Spinal cord (tissue), 10 donors: ENCODE measurements around the gene SMIM13. TPM values are rescaled to one million over a fixed set of nuclear protein-coding genes. Genes with fewer than 3 reads are reported as not detected.
"Not testable (repeated sequence)": the region's sequence is repeated elsewhere in the genome, so short reads cannot be mapped to it uniquely, and the experiment has no call there.

ENCODE experiments used
- DNase-seq, 6 donors: peaks; one replicate each; pipeline versions ENCODE4 v3.0.0 to v3.0.0-alpha.2; 2013 to 2015; ENCODE audit warnings: low spot score in 6 of 6, low read depth in 4 of 6
- H3K27ac ChIP-seq: one replicate; pipeline ENCODE4 v1.5.1; 2013; ENCODE audit warnings: low read depth, low read length, control low read depth
- H3K27me3 ChIP-seq: one replicate; pipeline ENCODE4 v1.6.1; 2013; ENCODE audit warnings: low read length; ENCODE audit not compliant: control insufficient read depth, insufficient read depth
- H3K36me3 ChIP-seq: one replicate; pipeline ENCODE4 v1.6.1; 2013; ENCODE audit warnings: low read length; ENCODE audit not compliant: control insufficient read depth, insufficient read depth
- H3K4me1 ChIP-seq: one replicate; pipeline ENCODE4 v1.6.1; 2013; ENCODE audit warnings: low read length; ENCODE audit not compliant: control insufficient read depth, insufficient read depth
- H3K4me3 ChIP-seq: one replicate; pipeline ENCODE4 v1.5.1; 2013; ENCODE audit warnings: low read depth, low read length, control low read depth
- H3K9me3 ChIP-seq: one replicate; pipeline ENCODE4 v1.6.1; 2013; ENCODE audit warnings: low read length; ENCODE audit not compliant: control insufficient read depth, insufficient read depth
- WGBS: methylation state at CpG from one replicate; pipeline ENCODE4 v1.1.5; 2013; ENCODE audit warnings: missing lambda C conversion rate; ENCODE audit not compliant: insufficient coverage; 5-methylcytosine and 5-hydroxymethylcytosine counted together
- polyA plus RNA-seq, 2 donors: library from polyadenylated mRNA; unstranded; fragments of 120-200 nt; gene quantifications; one replicate each; pipeline ENCODE4 v1.2.1, GENCODE V29; 2013; ENCODE audit not compliant: insufficient read length in 2 of 2
- total RNA-seq, 2 donors: library from RNA; depleted of rRNA in 1 of 2; stranded (reverse); fragments of 120-200 nt in 1 of 2; fragments of >200 nt in 1 of 2; gene quantifications; one replicate each; pipeline versions ENCODE4 v1.2.3 to v1.2.4, GENCODE V29; 2013 to 2014
- donor health status: healthy.

Gene SMIM13
- total and polyA plus RNA-seq, 4 donors, result 20.7 to 90.8 (median 75.0) TPM

- Histone ChIP-seq H3K4me3 (no peak overlapping the region), H3K9me3 (no peaks in the 10 kb centered on the region), H3K27ac (no peak overlapping the region), H3K36me3 (no peaks in the 10 kb centered on the region), H3K4me1 (no peaks in the 10 kb centered on the region), H3K27me3 (no peaks in the 10 kb centered on the region)
- DNase-seq, result no peak
- 100% methylated on average over 2 of the region's 4 CpGs for WGBS
Measured at GRCh38 chr6:11113038-11113437, 19.4 kb downstream of the SMIM13 start.

GRCh38 chr6:11115808-11116536, 22.3 kb downstream of the SMIM13 start:
- H3K4me1 ChIP-seq, H3K4me3 ChIP-seq, H3K27ac ChIP-seq, H3K27me3 ChIP-seq, H3K36me3 ChIP-seq, H3K9me3 ChIP-seq, DNase-seq: not testable (repeated sequence)
- WGBS, result 80% methylated on average over 2 of the region's 11 CpGs

GRCh38 chr6:11120271-11121005, 26.8 kb downstream of the SMIM13 start:
- DNase-seq, result peak in 1 of 6 donors; percentile 19
- Histone ChIP-seq H3K9me3 (no peaks in the 10 kb centered on the region), H3K36me3 (no peaks in the 10 kb centered on the region), H3K4me1 (no peaks in the 10 kb centered on the region), H3K27ac (no peak overlapping the region), H3K27me3 (no peaks in the 10 kb centered on the region), H3K4me3 (no peak overlapping the region)
- WGBS, result 55% methylated on average over 4 of the region's 4 CpGs

GRCh38 chr6:11121851-11122250, 28.2 kb downstream of the SMIM13 start:
- no peaks in the 10 kb centered on the region for H3K4me1 ChIP-seq

GRCh38 chr6:11122380-11122779, 28.7 kb downstream of the SMIM13 start:
- 100% methylated on average over 1 of the region's 1 CpG for WGBS
- H3K9me3 ChIP-seq, result no peaks in the 10 kb centered on the region
- no peaks in the 10 kb centered on the region for H3K36me3 ChIP-seq
- no peaks in the 10 kb centered on the region for H3K4me1 ChIP-seq
- DNase-seq, result no peak
- H3K27ac ChIP-seq, result no peak overlapping the region
- no peaks in the 10 kb centered on the region for H3K27me3 ChIP-seq
- no peak overlapping the region for H3K4me3 ChIP-seq

More at GRCh38 chr6:11121851-11122250, 28.2 kb downstream of the SMIM13 start:
- no peak overlapping the region for H3K4me3 ChIP-seq
- no peaks in the 10 kb centered on the region for H3K27me3 ChIP-seq
- no peaks in the 10 kb centered on the region for H3K36me3 ChIP-seq
- WGBS, result 33% methylated on average over 1 of the region's 2 CpGs
- H3K9me3 ChIP-seq, result no peaks in the 10 kb centered on the region
- no peak overlapping the region for H3K27ac ChIP-seq
- DNase-seq, result peak in 2 of 6 donors; percentile 8 to 50

- H3K27ac ChIP-seq, result no peak overlapping the region
- WGBS, result 100% methylated on average over 1 of the region's 2 CpGs
- no peaks in the 10 kb centered on the region for H3K9me3 ChIP-seq
- DNase-seq, result no peak
- H3K27me3 ChIP-seq, result no peaks in the 10 kb centered on the region
- no peak overlapping the region for H3K4me3 ChIP-seq
- no peaks in the 10 kb centered on the region for H3K36me3 ChIP-seq
- no peaks in the 10 kb centered on the region for H3K4me1 ChIP-seq
Measured at GRCh38 chr6:11123978-11124377, 30.3 kb downstream of the SMIM13 start.

GRCh38 chr6:11126876-11127275, 33.2 kb downstream of the SMIM13 start:
- Histone ChIP-seq H3K36me3 (no peaks in the 10 kb centered on the region), H3K27me3 (no peaks in the 10 kb centered on the region), H3K9me3 (no peaks in the 10 kb centered on the region), H3K4me1 (no peaks in the 10 kb centered on the region), H3K27ac (no peak overlapping the region), H3K4me3 (no peak overlapping the region)
- WGBS, result 100% methylated on average over 1 of the region's 2 CpGs
- DNase-seq, result no peak

GRCh38 chr6:11128608-11129007, 35.0 kb downstream of the SMIM13 start:
- Histone ChIP-seq H3K4me3 (no peak overlapping the region), H3K27ac (no peak overlapping the region), H3K9me3 (no peaks in the 10 kb centered on the region), H3K4me1 (no peaks in the 10 kb centered on the region), H3K36me3 (no peaks in the 10 kb centered on the region), H3K27me3 (no peaks in the 10 kb centered on the region)
- no peak for DNase-seq
- WGBS, result no CpG with 5 or more reads among the region's 2 CpGs

GRCh38 chr6:11129908-11130565, 36.4 kb downstream of the SMIM13 start:
- no peaks in the 10 kb centered on the region for H3K4me1 ChIP-seq
- no peak for DNase-seq
- no peak overlapping the region for H3K4me3 ChIP-seq
- WGBS, result no CpG with 5 or more reads among the region's 1 CpG
- no peak overlapping the region for H3K27ac ChIP-seq
- no peaks in the 10 kb centered on the region for H3K27me3 ChIP-seq
- no peaks in the 10 kb centered on the region for H3K9me3 ChIP-seq
- H3K36me3 ChIP-seq, result no peaks in the 10 kb centered on the region
